GM19238 (cell line): ENCODE data around the gene CDH11.

ENCODE experiments used
- DNase-seq: peaks from one replicate; pipeline ENCODE4 v3.0.0; 2011; ENCODE audit warnings: low spot score; ENCODE audit not compliant: insufficient read length

Gene CDH11

DNA sequence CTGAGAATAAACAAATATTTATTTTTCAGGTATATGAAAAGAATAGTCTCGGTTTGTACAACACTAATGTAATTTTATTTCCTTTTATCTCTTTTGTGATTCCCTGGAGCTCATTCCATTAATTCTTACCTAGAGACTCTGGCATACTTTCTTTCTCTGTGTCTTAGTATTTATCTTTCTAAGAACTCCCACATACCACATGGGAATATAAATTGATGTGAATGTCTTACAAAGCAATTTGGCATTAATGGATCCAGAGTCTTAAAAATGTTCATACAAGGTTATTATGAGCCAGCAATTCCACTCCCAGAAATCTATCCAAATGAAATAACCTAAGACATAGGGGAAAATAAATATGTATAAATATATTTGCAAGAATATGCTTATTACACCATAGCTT lies 202.7 kb downstream of the CDH11 start:
- DNase-seq, result no peak

GRCh38 chr16:64916051-64916450 lies 205.8 kb downstream of the CDH11 start:
- DNase-seq, result no peak

- DNase-seq, result no peak
These were observed 211.5 kb downstream of the CDH11 start for GRCh38 chr16:64910356-64910755.

DNA sequence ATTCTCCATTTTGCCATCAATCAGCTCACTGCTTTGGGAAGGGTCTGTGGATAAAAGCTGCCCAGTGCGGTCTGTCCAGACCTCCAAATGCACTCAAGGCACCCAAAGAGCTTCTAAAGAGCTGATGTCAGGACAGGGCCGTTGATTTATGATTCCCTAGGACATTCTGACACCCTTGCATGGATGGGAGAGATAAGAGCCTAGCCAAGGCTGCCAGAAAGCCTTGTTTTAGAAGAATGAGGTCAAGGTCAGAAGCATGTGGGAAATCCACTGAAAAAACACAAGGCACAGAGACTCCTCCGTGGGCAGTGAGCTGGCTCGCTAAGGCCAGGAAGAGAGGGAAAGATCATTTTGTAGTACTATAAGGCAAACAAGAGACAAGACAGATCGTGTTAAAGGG lies 214.0 kb downstream of the CDH11 start:
- no peak for DNase-seq

GRCh38 chr16:64903770-64904169 lies 218.1 kb downstream of the CDH11 start:
- DNase-seq, result no peak

GRCh38 chr16:64900517-64900916 lies 221.3 kb downstream of the CDH11 start:
- DNase-seq, result no peak

DNA sequence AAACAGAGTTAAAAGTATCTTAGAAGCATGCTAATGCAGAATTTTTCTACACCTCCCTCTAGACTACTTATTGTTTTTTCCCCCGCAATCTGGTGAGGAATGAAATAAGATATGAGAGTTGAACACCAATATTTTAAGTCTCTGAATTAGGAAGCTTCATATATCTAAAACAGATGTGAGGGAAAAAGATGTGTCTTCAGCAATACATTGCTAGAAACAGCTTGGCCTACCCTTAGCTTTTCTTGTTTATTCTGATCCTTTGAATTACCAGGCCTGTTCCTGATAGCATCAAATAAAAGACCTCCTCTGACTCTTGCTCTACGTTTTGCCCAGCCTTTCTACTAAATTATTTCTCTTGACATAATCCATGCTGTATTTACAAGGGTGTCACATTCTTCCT lies 221.8 kb downstream of the CDH11 start:
- no peak for DNase-seq

DNA sequence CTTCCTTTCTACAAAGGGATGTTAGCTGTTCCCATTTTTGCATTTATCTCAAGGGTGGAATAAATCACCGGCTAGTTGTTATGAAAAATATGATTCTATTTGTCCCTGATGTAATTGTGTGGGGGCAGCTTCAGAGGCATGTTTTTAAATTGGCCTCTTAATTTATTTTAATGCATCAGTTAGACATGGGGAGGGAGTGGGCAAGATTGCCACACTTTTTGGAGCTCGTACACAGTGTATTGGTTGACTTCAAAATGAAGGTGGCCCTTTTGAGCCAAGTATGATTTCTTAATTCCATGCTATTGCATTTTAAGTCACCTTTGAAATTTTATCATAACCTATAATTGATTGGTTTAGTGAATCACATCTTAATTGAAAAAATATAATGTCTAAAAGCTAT lies 223.7 kb downstream of the CDH11 start:
- no peak for DNase-seq
